PFSK-1 (cell line): ENCODE measurements around the gene DHDDS.

ENCODE experiments used
- POLR2AphosphoS5 ChIP-seq: IDR thresholded peaks from 2 replicates; pipeline ENCODE4 v1.6.1; 2012; ENCODE audit warnings: low read depth, mild to moderate bottlenecking, control low read depth, low read length, moderate library complexity
- TF ChIP-seq, protein P1 (sequence below), 2 experiments: IDR thresholded peaks; 2 replicates each; pipeline versions ENCODE4 v1.6.1 to v1.8.0; 2011 to 2012; ENCODE audit warnings: low read depth in 2 of 2, low read length in 2 of 2, control low read depth in 1 of 2, inconsistent platforms in 1 of 2, mild to moderate bottlenecking in 1 of 2, moderate library complexity in 1 of 2; ENCODE audit not compliant: insufficient read depth in 1 of 2

DNA sequence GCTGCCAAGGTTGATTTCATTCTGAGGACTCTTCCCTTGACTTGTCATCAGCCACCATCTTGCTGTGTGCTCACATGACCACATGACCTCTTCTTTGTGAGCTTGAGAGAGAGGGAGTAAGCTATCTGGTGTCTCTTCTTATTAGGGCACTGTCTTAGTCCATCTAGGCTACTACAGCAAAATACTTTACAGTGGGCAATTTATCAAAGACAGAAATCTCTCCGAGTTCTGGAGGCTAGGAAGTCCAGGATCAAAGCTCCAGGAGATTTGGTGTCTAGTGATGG, 85.6 kb downstream of the DHDDS start:
- TF ChIP-seq, protein P1, sequence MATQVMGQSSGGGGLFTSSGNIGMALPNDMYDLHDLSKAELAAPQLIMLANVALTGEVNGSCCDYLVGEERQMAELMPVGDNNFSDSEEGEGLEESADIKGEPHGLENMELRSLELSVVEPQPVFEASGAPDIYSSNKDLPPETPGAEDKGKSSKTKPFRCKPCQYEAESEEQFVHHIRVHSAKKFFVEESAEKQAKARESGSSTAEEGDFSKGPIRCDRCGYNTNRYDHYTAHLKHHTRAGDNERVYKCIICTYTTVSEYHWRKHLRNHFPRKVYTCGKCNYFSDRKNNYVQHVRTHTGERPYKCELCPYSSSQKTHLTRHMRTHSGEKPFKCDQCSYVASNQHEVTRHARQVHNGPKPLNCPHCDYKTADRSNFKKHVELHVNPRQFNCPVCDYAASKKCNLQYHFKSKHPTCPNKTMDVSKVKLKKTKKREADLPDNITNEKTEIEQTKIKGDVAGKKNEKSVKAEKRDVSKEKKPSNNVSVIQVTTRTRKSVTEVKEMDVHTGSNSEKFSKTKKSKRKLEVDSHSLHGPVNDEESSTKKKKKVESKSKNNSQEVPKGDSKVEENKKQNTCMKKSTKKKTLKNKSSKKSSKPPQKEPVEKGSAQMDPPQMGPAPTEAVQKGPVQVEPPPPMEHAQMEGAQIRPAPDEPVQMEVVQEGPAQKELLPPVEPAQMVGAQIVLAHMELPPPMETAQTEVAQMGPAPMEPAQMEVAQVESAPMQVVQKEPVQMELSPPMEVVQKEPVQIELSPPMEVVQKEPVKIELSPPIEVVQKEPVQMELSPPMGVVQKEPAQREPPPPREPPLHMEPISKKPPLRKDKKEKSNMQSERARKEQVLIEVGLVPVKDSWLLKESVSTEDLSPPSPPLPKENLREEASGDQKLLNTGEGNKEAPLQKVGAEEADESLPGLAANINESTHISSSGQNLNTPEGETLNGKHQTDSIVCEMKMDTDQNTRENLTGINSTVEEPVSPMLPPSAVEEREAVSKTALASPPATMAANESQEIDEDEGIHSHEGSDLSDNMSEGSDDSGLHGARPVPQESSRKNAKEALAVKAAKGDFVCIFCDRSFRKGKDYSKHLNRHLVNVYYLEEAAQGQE (IDR thresholded peaks at IDR 0.05; ENCODE audit: insufficient read depth in 1 of 2, low read depth in 2 of 2, low read length in 2 of 2), result no peak
- no peak for TF ChIP-seq POLR2AphosphoS5
